Femur (tissue), 1 donor: Measurements from ENCODE around the gene PFKL.

Experiments
- DNase-seq: peaks from one replicate; pipeline ENCODE4 v3.0.0-alpha.2; 2017

Gene PFKL

GRCh38 chr21:44299458-44300261, at the start of gene PFKL:
Gene PFKL, plus strand, starts transcription at chr21:44300053. Its CDS starts 53 bp downstream, at chr21:44300106.
- DNase-seq: peak; percentile 79

GRCh38 chr21:44253832-44254710, 45.8 kb upstream of the PFKL start:
- DNase-seq: no peak

- DNase-seq: no peak
Observed at GRCh38 chr21:44255511-44255981, 44.3 kb upstream of the PFKL start.

- no peak for DNase-seq
Observed at GRCh38 chr21:44258056-44258725, 41.7 kb upstream of the PFKL start.

GRCh38 chr21:44259082-44259705, 40.7 kb upstream of the PFKL start:
- no peak for DNase-seq

GRCh38 chr21:44260066-44260465, 39.8 kb upstream of the PFKL start:
- no peak for DNase-seq

- no peak for DNase-seq
Observed at GRCh38 chr21:44260791-44261631, 38.8 kb upstream of the PFKL start.

- DNase-seq: no peak
Observed at GRCh38 chr21:44261675-44262295, 38.1 kb upstream of the PFKL start, which contains the start of gene DNMT3L. Gene DNMT3L, minus strand, starts transcription at chr21:44261897. Its CDS starts 638 bp downstream, at chr21:44261259.

- no peak for DNase-seq
Observed at GRCh38 chr21:44262338-44263056, 37.4 kb upstream of the PFKL start.

- no peak for DNase-seq
Observed at GRCh38 chr21:44263221-44263760, 36.6 kb upstream of the PFKL start.

- no peak for DNase-seq
Observed at GRCh38 chr21:44263768-44264167, 36.1 kb upstream of the PFKL start.

- no peak for DNase-seq
Observed at GRCh38 chr21:44265734-44266270, 34.1 kb upstream of the PFKL start.

- DNase-seq: no peak
Observed at GRCh38 chr21:44267655-44268142, 32.2 kb upstream of the PFKL start.

- no peak for DNase-seq
Observed at GRCh38 chr21:44269090-44269489, 30.8 kb upstream of the PFKL start.

GRCh38 chr21:44271558-44272283, 28.1 kb upstream of the PFKL start:
- DNase-seq: no peak

GRCh38 chr21:44272284-44272858, 27.5 kb upstream of the PFKL start:
- DNase-seq: no peak

- no peak for DNase-seq
Observed at GRCh38 chr21:44273046-44273445, 26.8 kb upstream of the PFKL start.

GRCh38 chr21:44275041-44275440, 24.8 kb upstream of the PFKL start:
- DNase-seq: no peak
